ENCODE data around the gene PRLHR. TPM values are rescaled to one million over a fixed set of nuclear protein-coding genes. Genes with fewer than 3 reads are reported as not detected.

PRLHR gene
- polyA plus RNA-seq, 1 experiment = not detected

GRCh38 chr10:118584181-118584954 lies 11.1 kb downstream of the PRLHR start:
- Histone ChIP-seq H3K4me3 (ENCODE audit: low read depth, low read length) (no peak overlapping the region), H3K27me3 (ENCODE audit: control insufficient read depth, insufficient read depth, low read length) (no peaks in the 10 kb centered on the region; the same call in 1 of the 2 replicates), H3K36me3 (ENCODE audit: control insufficient read depth, insufficient read depth, low read length) (no peaks in the 10 kb centered on the region)
- POLR2A ChIA-PET = no interaction called here
- DNase-seq (ENCODE audit: low read depth) = no peak
- no peak for TF ChIP-seq CTCF (IDR thresholded peaks at IDR 0.05; ENCODE audit: insufficient read depth, low read depth, low read length)
- CTCF ChIA-PET = no interaction called here

GRCh38 chr10:118583611-118584010 lies 11.8 kb downstream of the PRLHR start:
- no peaks in the 10 kb centered on the region for H3K36me3 ChIP-seq (ENCODE audit: control insufficient read depth, insufficient read depth, low read length)
- no peak for DNase-seq (ENCODE audit: low read depth)
- H3K4me3 ChIP-seq (ENCODE audit: low read depth, low read length) = no peak overlapping the region
- ChIA-PET CTCF (no interaction called here), POLR2A (no interaction called here)
- H3K27me3 ChIP-seq (ENCODE audit: control insufficient read depth, insufficient read depth, low read length) = no peaks in the 10 kb centered on the region; the same call in 1 of the 2 replicates
- no peak for TF ChIP-seq CTCF (IDR thresholded peaks at IDR 0.05; ENCODE audit: insufficient read depth, low read depth, low read length)

GRCh38 chr10:118582511-118582910 lies 12.9 kb downstream of the PRLHR start:
- no peaks in the 10 kb centered on the region for H3K36me3 ChIP-seq (ENCODE audit: control insufficient read depth, insufficient read depth, low read length)
- ChIA-PET CTCF (interaction anchor here (0.5 kb wide), 1 partner anchor 288 kb away, joined by 3 read pairs; no protein-coding TSS in a partner anchor), POLR2A (no interaction called here)
- no peaks in the 10 kb centered on the region; the same call in 1 of the 2 replicates for H3K27me3 ChIP-seq (ENCODE audit: control insufficient read depth, insufficient read depth, low read length)
- H3K4me3 ChIP-seq (ENCODE audit: low read depth, low read length) = no peak overlapping the region
- no peak for DNase-seq (ENCODE audit: low read depth)
- TF ChIP-seq CTCF (IDR thresholded peaks at IDR 0.05; ENCODE audit: insufficient read depth, low read depth, low read length) = no peak

- H3K36me3 ChIP-seq (ENCODE audit: control insufficient read depth, insufficient read depth, low read length) = no peaks in the 10 kb centered on the region
- no peak for TF ChIP-seq CTCF (IDR thresholded peaks at IDR 0.05; ENCODE audit: insufficient read depth, low read depth, low read length)
- POLR2A ChIA-PET = no interaction called here
- H3K27me3 ChIP-seq (ENCODE audit: control insufficient read depth, insufficient read depth, low read length) = no peaks in the 10 kb centered on the region; the same call in 1 of the 2 replicates
- DNase-seq (ENCODE audit: low read depth) = no peak
- no peak overlapping the region for H3K4me3 ChIP-seq (ENCODE audit: low read depth, low read length)
- CTCF ChIA-PET = interaction anchor here (0.9 to 2.1 kb wide), 2 partner anchors 12 to 17 kb away, joined by 4 to 8 read pairs; no protein-coding TSS in a partner anchor
These were observed 14.1 kb downstream of the PRLHR start for GRCh38 chr10:118581340-118581739.

- POLR2A ChIA-PET = no interaction called here
- no peak for TF ChIP-seq CTCF (IDR thresholded peaks at IDR 0.05; ENCODE audit: insufficient read depth, low read depth, low read length)
- DNase-seq (ENCODE audit: low read depth) = no peak
These were observed 14.7 kb downstream of the PRLHR start for GRCh38 chr10:118580702-118581101.

More at GRCh38 chr10:118580702-118581101, 14.7 kb downstream of the PRLHR start:
- H3K36me3 ChIP-seq (ENCODE audit: control insufficient read depth, insufficient read depth, low read length) = no peaks in the 10 kb centered on the region
- no peaks in the 10 kb centered on the region; the same call in 1 of the 2 replicates for H3K27me3 ChIP-seq (ENCODE audit: control insufficient read depth, insufficient read depth, low read length)
- CTCF ChIA-PET = interaction anchor here (0.9 to 2.1 kb wide), 2 partner anchors 12 to 17 kb away, joined by 4 to 8 read pairs; no protein-coding TSS in a partner anchor
- H3K4me3 ChIP-seq (ENCODE audit: low read depth, low read length) = no peak overlapping the region
